Left colon (tissue), 2 donors: ENCODE measurements around the gene MAN1A1. TPM values are rescaled to one million over a fixed set of nuclear protein-coding genes. Genes with fewer than 3 reads are reported as not detected.
"Not testable (repeated sequence)": the region's sequence is repeated elsewhere in the genome, so short reads cannot be mapped to it uniquely, and the experiment has no call there.

ENCODE experiments used
- ATAC-seq: fragments of 200-7000 bp; cut with Tn5 transposase; one replicate; pipeline ENCODE4 v1.9.1; 2020; ENCODE audit warnings: mild to moderate bottlenecking, moderate library complexity
- DNase-seq, 2 donors: peaks; one replicate each; pipeline ENCODE4 v3.0.0-alpha.2; 2020
- intact Hi-C, 2 donors: fragments of 100-400 bp; cut with DNase I in 1 of 2; cut with micrococcal nuclease in 1 of 2; formaldehyde crosslinking; loops; one replicate each; pipeline versions ENCODE4 v1.11.2 to v1.14.0; 2022; cut with DNase I, micrococcal nuclease
- total RNA-seq, 2 donors: library from RNA; stranded (reverse); fragmentation: NEBNext Ultra II Directional; extraction: Animal tissue kit (Norgen Biotek cat#: 25700); gene quantifications; one replicate each; pipeline ENCODE4 v1.2.1, GENCODE V29; 2021
- donor health status: DM: no; HTN: no; CAD: no.
- donor health status: DM: yes; HTN: yes; CAD: no.

MAN1A1 gene
- total RNA-seq, 2 donors from 2014 or later: 68.6 to 94.3 TPM

DNA sequence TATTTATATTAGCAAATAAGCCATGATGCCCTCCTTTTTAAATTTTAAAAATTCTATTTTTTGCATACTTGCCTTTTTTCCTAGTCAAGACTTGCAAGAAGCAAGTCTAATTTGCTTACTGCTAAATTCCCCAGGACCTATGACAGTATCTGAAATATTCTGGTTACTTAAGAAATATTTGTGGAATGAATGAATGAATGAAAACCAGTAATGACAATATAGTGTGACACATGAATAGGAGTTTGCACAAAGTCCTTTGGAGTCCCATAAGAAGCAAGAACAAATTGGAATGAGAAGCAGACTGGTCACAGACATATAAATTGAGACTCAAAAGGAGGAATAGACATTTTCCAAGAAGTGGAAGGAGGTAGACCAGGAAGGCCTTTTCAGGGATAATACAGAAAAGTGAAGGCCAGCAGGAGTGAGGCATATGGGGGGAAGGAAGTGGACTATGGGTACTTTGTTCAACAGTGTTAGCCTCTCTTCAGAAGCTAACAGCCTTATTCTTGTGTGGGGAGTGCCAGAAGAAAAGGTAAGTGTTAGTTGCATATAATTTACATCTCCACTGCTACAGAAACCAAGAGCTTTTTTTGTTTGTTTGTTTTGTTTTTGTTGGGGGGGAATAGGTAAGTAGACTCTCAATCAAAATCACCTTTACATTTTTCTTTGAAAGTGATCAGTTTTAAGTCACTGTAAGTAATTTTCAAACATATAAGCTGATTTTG, 177.5 kb downstream of the MAN1A1 start:
- DNase-seq (no peak), ATAC-seq (no peak)
- intact Hi-C loops: no loop called here

- ATAC-seq (no peak), DNase-seq (no peak)
- intact Hi-C loops: no loop called here
Observed at GRCh38 chr6:119171088-119171841, 178.3 kb downstream of the MAN1A1 start.

- intact Hi-C loops: no loop called here
Observed at GRCh38 chr6:119170447-119171087, 179.0 kb downstream of the MAN1A1 start.

GRCh38 chr6:119170103-119170446, 179.5 kb downstream of the MAN1A1 start:
- no peak for DNase-seq
- ATAC-seq: no peak
- intact Hi-C loops: no loop called here

More at GRCh38 chr6:119170447-119171087, 179.0 kb downstream of the MAN1A1 start:
- DNase-seq: no peak
- ATAC-seq: no peak

- ATAC-seq, DNase-seq, intact Hi-C loops: not testable (repeated sequence)
Observed at GRCh38 chr6:119169355-119169754, 180.2 kb downstream of the MAN1A1 start.

GRCh38 chr6:119166024-119166784, 183.4 kb downstream of the MAN1A1 start:
- DNase-seq: no peak
- intact Hi-C loops: no loop called here
- ATAC-seq: no peak

DNA sequence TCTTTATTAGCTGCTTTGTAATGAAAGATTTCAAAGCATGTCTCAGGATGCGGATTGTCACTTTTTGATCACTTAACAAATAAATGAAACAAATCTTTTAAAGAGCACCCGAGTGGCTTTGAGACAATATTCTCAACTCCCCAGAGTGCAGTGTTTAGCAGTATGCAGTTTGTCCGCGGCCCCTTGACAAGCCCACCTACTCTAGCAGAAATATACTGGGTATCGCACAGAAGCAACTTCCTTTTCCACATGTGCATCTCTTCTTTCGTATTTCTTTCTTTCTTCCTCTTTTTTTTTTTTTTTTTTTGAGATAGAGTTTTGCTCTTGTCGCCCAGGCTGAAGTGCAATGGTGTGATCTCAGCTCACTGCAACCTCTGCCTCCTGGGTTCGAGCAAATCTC, 186.6 kb downstream of the MAN1A1 start:
- DNase-seq (no peak), ATAC-seq (no peak)
- intact Hi-C loops: no loop called here

- ATAC-seq (no peak), DNase-seq (no peak)
- intact Hi-C loops: no loop called here
Observed at GRCh38 chr6:119162134-119162775, 187.3 kb downstream of the MAN1A1 start.

- intact Hi-C loops: no loop called here
- DNase-seq (no peak), ATAC-seq (no peak)
Observed at GRCh38 chr6:119161438-119161837, 188.1 kb downstream of the MAN1A1 start.

DNA sequence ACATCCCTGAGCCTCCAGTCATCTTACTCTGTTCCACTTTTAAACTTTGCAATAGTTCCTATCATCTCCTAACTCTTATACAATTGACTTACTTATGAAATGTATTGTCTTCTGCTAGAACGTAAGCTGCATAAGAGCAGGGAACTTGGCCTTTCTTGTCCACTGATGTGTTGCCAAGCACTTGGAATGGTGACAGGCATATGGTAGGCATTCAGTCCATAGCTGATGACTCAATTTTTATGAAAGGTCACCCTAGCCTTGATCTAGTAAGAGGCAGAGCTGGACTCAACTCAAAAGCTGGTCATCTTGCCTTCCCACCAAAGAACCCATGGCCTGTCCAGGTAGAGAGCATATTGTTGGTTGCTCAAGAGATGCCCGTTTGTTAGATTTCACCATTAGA, 188.7 kb downstream of the MAN1A1 start:
- DNase-seq: no peak
- no peak for ATAC-seq
- intact Hi-C loops: no loop called here

- ATAC-seq (no peak), DNase-seq (peak in 1 of 2 donors; percentile 43)
- intact Hi-C loops: no loop called here
Observed at GRCh38 chr6:119158057-119158848, 191.3 kb downstream of the MAN1A1 start.

DNA sequence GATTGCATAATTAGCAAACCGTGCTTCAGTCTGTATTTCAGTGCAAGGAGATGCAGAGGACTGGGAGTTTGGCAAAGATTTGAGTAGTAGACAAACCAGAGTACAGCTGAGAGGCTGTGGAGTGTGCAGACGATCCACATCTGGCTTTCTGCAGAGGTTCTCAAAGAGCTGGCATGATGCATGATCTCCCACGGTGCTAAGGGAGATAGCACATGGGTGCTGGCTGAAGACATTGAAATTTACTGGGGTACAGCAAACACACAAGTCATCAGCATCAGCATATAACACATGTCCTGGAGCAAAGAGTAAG, 192.1 kb downstream of the MAN1A1 start:
- ATAC-seq (no peak), DNase-seq (no peak)
- intact Hi-C loops: no loop called here

DNA sequence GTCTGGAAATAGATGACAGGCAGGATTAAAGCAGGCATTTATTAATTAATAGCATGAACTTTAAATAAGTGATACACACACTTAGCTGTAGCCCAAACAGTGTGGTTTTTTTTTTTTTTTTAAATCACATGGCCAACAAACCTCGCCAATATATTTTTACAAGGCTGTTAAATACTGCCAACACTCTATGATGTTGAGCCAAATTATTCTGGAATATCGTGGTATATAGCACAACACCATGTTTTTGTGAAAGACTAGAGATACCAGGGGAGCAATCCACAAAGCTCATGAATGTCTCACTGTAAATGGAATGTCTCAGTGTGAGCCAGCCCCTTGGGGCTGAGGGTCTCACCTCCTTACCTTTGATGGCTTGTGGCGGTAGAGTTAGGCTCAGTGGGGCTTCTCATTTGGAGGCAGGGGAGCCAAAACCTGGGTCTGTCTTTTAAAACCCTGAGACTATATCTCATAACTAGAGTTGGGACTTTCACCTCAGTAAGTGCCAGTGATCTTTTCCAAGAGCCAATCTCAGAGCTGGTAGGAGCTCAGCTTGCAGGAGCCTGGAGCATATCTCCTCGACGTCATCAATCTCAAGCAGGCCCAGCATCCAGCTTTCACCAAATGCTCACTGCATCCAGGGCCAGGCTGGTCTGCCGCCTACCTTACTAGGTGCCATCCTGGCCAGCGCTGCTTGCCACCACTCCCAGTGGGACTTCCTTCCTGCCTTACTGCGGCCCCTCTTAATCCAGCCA, 192.6 kb downstream of the MAN1A1 start:
- DNase-seq (no peak), ATAC-seq (no peak)
- intact Hi-C loops: no loop called here

DNA sequence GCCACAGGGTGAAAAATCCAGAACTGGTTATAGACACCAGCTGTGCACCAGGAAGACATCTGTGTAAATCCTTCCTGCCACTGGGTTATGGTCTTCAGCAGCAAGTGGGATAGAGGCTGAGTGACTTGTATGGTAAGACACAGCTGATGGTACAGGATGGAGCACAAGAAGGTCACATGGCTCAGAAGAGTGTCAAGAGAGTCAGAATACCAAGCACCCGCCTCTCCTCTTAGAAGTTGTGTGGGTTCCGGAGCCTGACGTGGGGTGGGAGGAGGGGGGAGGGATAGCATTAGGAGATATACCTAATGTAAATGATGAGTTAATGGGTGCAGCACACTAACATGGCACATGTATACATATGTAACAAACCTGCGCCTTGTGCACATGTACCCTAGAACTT, 193.5 kb downstream of the MAN1A1 start:
- ATAC-seq, intact Hi-C loops: not testable (repeated sequence)

GRCh38 chr6:119152187-119152586, 197.4 kb downstream of the MAN1A1 start:
- ATAC-seq (no peak), DNase-seq (no peak)
- intact Hi-C loops: no loop called here

More for the DNA sequence above, 193.5 kb downstream of the MAN1A1 start:
- DNase-seq: not testable (repeated sequence)

- ATAC-seq (no peak), DNase-seq (no peak)
- intact Hi-C loops: loop anchor here in 1 of 2 donors (10.0 kb wide), 1 partner anchor 196 kb away; the partner anchor contains the start of gene MAN1A1
Observed at GRCh38 chr6:119148825-119149525, 200.6 kb downstream of the MAN1A1 start.
